Colon (tissue), 2 donors: ENCODE measurements around the gene MAD1L1.
"Not testable (repeated sequence)": the region's sequence is repeated elsewhere in the genome, so short reads cannot be mapped to it uniquely, and the experiment has no call there.

Experiments used
- FAIRE-seq: peaks from 2 replicates; lab custom pipeline; 2012; peaks lifted over from hg19 to GRCh38; lab: Jason Lieb, UNC
- donor health status: control.
- donor health status: control.

Gene MAD1L1

GRCh38 chr7:2063563-2064260 is 169.0 kb downstream of the MAD1L1 start:
- no peak for FAIRE-seq

DNA sequence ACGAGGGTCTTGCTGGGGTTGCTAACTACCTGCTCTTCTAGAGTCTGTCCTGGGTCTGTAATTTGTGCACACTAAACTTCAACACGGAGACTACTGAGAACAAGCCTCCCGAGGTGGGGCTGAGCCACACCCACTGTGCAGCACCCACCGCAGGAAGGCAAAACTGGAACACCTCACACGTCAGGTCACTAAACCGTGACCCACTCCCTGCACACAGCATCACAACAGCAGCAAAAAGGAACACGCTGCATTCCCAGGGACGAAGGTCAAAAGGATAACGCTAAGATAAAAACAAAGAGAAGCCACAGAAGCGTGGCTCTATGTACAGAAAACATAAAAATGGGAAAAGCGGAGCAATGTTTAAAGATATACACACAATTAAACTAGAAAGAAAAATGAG is 170.1 kb downstream of the MAD1L1 start:
- FAIRE-seq = no peak

GRCh38 chr7:2060701-2061100 is 172.0 kb downstream of the MAD1L1 start:
- FAIRE-seq = no peak

DNA sequence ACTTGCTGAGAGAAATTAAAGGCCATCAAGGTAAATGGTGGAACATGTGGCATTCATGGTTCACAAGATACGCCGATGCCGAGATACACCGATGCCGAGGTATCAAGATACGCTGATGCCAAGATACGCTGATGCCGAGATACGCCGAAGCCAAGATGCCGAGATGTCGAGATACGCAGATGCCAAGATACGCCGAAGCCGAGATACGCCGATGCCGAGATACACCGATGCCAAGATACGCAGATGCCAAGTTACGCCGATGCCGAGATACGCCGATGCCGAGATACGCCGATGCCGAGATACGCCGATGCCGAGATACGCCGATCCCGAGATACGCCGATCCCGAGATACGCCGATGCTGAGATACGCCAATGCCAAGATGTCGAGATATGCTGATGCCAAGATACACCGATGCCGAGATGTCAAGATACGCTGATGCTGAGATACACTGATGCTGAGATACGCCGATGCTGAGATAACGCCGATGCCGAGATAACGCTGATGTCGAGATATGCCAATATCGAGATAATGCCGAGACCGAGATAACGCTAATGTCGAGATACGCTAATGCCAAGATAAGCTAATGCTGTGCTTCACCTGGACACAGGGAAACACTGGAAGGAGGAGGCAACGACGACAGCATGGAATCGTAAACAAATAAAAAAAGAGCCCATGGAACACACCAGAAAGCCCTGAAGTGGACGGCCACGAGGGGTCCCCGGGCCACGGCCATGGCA is 172.6 kb downstream of the MAD1L1 start:
- no peak for FAIRE-seq

DNA sequence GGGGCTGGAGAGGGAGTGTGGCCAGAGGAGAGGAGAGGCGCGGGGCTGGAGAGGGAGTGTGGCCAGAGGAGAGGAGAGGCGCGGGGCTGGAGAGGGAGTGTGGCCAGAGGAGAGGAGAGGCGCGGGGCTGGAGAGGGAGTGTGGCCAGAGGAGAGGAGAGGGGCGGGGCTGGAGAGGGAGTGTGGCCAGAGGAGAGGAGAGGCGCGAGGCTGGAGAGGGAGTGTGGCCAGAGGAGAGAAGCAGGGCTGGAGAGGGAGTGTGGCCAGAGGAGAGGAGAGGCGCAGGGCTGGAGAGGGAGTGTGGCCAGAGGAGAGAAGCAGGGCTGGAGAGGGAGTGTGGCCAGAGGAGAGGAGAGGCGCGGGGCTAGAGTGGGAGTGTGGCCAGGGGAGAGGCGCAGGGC is 174.5 kb downstream of the MAD1L1 start:
- not testable (repeated sequence) for FAIRE-seq

DNA sequence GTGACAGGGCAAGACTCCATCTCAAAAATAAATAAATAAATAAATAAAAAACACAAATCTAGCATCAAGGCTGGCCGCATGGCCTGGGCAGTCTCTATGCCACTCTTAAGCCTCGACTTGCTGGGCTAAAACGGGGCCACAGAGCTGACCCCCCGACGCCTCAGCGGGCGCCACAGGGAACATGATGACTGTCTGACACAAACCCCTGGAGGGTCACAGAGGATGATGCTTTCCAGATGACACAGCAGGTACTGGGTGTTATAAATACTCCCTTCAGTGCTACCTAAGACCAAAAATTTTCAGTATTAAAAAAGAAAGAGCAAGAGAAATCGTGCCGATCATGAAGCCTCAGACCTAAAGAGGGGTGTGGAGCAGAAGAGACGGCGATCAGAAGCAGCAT is 176.8 kb downstream of the MAD1L1 start:
- no peak for FAIRE-seq

- no peak for FAIRE-seq
Observed at GRCh38 chr7:2054927-2055326, 177.8 kb downstream of the MAD1L1 start.

GRCh38 chr7:2053395-2053794 is 179.3 kb downstream of the MAD1L1 start:
- no peak for FAIRE-seq

GRCh38 chr7:2052657-2053048 is 180.1 kb downstream of the MAD1L1 start:
- FAIRE-seq = no peak

- no peak for FAIRE-seq
Observed at GRCh38 chr7:2051707-2052656, 180.8 kb downstream of the MAD1L1 start.

DNA sequence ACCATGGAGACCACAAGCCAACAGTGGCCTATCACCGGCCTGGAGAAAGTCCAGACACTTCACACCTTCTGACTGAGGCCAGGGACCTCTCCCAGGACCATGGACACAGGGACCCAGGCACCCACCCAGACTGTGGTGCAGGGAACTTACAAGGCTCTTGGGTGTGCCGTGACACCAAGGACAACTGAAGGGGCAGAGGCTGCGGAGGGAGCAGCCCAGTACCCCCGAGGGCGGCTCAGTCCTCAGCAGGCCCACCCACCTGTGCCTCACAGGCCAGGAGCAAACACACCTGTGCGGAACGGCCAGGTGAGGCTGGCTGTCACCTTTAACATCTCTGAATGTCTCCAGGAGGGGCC is 182.3 kb downstream of the MAD1L1 start:
- FAIRE-seq = no peak

GRCh38 chr7:2049782-2050510 is 182.8 kb downstream of the MAD1L1 start:
- no peak for FAIRE-seq

DNA sequence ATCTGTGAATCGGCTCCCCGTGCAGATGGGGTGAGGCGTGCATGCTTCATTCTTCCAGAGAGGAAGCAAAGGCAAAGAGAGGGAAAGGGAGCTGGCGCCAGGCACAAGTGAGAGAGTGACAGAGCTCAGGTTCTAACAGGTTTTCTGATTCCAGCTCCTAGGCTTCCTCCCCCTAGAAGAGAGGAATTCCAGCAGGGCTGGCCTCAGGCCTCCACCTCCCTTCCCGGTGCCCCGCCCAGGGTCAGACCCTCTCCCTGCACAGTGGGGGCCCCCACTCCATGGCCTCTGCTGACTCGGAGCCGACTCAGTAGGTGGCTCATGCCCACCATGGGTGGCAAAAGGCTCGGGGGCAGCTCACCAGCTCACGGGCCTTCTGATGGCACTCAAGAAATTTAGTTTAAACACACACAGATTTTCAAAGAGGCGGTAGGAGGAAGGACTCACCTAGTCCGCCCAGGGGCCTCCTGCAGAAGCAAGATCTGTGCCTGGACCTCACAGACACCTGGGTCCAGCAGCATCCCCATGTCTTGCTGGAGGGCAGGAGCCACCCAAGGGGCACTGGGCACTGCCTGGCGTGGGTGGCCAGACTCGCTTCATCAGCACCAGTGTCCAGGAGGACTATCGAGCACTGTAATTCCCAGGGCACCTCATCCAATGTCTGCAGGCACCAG is 183.5 kb downstream of the MAD1L1 start:
- FAIRE-seq = no peak

GRCh38 chr7:2048531-2048930 is 184.2 kb downstream of the MAD1L1 start:
- FAIRE-seq = no peak

DNA sequence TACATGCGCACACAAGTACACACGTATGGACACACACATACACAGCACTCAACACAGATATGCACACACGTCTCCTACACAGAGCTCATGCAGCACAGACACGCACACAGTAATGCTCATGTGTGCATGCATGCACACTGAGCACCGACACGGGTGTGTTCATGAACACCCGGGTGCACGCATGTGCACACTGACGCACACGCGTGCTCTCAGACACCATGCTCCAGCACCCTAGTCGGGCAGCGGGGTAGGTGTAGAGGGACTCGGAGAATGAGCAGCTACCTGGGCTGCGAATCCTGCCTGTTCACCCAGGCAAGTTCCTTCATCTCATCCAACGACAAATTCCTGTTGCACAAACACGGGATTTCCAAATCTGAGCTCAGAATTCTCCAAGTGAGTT is 184.7 kb downstream of the MAD1L1 start:
- FAIRE-seq = no peak

DNA sequence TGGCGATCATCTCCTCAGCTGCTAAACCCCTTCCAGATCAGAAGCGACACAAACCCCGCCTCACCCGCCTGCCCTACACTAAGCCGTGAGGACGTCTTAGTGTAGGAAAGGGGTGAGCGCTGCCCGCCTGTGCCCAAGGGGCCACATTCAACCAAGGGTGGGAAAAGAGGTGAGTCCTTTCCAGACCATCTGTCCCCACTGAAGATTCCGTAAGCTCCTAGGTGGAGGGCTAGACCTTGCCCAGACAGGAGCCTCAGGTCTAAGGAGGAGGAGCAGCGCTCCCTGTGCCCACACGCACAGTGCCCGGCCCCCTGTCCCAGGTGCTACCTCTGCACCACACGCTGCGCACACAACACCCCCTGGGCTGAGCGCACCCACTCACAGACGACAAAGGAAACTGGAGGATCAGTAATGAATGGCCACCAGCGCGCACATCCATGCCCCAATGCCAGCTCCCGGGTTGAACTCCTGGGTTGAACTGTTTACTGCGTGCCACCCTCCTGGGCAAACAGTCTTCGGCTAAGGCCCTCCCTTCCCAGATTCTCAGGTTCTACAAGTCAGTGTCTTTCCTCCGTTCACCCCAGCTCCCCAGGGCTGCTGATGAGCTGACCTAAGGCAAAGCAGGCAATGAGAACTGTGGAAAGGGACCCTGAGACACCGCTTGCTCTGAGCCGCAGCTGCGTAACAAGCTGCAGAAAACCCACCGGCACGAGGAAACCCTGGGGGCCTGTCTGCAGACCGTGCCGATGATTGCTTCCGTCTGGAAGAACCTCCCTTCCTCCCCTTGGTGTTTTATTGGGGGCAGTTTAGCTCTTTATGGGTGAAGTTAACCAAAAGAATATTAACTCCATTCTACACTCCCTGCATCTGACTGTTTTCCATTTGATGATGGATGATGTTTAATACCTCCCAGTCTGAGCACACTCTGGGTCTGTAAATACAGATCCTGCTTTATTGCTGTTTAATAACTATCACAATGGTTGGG is 185.9 kb downstream of the MAD1L1 start:
- FAIRE-seq = no peak

GRCh38 chr7:2045559-2046405 is 187.0 kb downstream of the MAD1L1 start:
- FAIRE-seq = no peak

DNA sequence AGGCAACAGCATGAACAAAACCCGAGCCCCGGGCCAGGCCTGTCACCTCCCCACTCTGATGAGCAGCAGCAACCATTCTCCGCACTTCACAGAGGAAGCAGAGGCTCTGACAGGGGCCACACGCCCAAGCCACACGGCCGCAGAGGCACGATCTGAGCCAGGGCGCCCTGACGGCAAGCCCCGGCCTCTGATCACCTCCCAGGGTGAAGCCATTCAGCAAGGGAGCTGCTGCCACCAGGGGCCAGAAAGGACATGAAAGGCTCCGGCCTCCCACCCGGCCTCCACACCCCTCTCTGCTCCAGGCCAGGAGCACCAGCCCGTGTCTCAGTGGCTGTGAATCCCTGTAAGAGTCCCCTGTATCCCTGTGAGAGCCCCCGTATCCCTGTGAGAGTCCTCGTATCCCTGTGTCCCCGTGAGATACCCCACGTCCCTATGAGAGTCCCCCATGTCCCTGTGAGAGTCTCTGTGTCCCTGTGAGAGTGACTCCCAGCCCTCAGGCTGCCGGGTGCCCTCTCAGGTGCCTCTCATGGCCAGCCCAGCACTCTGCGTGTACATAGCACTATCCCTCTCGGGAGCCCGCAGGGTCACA is 187.8 kb downstream of the MAD1L1 start:
- no peak for FAIRE-seq

DNA sequence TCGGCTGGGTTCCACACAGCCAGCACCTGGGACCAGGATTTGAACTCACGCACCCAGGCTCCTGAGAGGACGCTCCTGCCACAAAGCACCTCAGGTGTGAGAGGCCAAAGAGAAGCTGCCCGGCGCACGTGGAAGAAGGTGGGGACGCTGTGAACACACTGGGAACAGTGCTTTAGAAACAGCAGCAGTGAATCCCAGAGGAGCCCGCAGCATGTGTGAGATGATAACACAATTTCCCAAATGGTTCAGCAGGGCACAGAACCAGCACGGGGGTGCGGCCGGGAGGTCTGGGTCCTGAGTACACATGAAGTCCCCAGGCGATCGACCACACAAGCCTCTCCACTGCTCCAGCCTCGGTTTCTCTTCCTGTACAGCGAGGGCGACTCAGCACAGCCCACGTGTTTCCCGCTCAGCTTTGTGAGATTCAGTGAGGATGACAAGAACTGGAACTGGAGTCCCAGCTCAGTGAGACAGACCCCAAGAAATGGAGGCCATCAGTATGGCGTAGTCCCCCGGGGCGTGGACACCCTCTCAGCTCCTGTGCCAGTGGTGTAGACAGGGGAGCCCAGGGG is 188.3 kb downstream of the MAD1L1 start:
- FAIRE-seq = no peak
